GM18873 (cell line): ENCODE measurements around the gene MEF2D.

ENCODE experiments used
- ATAC-seq: cut with Tn5 transposase; IDR thresholded peaks from one replicate; pipeline ENCODE4 v1.9.1; 2021; ENCODE audit warnings: mild to moderate bottlenecking, moderate library complexity, moderate number of reproducible peaks; ENCODE audit not compliant: unreplicated experiment, low FRiP score

The MEF2D gene

GRCh38 chr1:156474966-156475365, 25.6 kb downstream of the MEF2D start:
- ATAC-seq = no peak

- no peak for ATAC-seq
These were observed 28.8 kb downstream of the MEF2D start for GRCh38 chr1:156471496-156472490.

GRCh38 chr1:156470473-156470872, 30.1 kb downstream of the MEF2D start:
- no peak for ATAC-seq

- ATAC-seq = no peak
These were observed 31.8 kb downstream of the MEF2D start for GRCh38 chr1:156468693-156469345.

DNA sequence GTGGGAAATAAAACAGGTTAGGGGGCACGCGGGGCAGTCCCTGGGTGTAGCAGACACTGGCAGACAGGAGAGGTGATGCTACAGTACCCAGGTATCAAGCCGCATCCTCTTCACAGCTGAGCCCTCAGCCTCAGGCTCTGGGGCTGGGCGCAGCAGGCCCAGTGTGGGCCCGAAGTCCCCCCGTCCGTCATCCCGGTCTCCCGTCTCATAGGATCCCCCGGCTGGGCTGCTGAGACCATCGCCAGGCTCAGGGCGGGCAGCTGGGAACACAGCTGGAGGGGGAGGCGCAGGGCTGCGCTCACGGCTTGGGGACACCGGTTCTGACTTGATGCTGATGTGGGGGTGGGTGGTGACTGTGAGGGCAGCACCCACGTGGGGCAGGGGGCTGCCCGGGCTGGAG, 32.7 kb downstream of the MEF2D start:
- ATAC-seq = no peak

- ATAC-seq = no peak
These were observed 33.2 kb downstream of the MEF2D start for GRCh38 chr1:156467385-156467784.

GRCh38 chr1:156465747-156466365, 34.7 kb downstream of the MEF2D start:
- no peak for ATAC-seq

- no peak for ATAC-seq
These were observed 35.6 kb downstream of the MEF2D start for GRCh38 chr1:156464825-156465452.

DNA sequence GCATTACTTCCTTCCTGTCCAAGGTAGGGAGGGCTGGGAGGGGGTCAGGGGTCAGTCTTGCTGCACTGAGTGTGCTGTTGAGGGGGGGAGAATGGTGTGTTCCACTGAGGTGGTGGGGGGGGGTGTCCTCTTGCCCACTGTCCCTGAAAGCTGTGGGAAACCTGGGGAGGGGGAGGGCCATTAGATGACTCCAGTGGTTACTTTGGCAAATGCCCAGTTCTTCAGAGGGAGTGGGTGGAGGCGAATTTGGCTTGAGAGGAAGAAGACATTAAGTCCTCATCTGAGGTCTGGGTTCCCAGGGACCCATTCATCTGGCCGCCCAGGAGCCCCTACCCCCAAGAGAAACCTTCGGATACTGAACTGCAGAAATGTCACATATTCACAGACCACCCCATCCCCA, 36.2 kb downstream of the MEF2D start:
- ATAC-seq = no peak

- ATAC-seq = no peak
These were observed 36.7 kb downstream of the MEF2D start for GRCh38 chr1:156463874-156464273.

DNA sequence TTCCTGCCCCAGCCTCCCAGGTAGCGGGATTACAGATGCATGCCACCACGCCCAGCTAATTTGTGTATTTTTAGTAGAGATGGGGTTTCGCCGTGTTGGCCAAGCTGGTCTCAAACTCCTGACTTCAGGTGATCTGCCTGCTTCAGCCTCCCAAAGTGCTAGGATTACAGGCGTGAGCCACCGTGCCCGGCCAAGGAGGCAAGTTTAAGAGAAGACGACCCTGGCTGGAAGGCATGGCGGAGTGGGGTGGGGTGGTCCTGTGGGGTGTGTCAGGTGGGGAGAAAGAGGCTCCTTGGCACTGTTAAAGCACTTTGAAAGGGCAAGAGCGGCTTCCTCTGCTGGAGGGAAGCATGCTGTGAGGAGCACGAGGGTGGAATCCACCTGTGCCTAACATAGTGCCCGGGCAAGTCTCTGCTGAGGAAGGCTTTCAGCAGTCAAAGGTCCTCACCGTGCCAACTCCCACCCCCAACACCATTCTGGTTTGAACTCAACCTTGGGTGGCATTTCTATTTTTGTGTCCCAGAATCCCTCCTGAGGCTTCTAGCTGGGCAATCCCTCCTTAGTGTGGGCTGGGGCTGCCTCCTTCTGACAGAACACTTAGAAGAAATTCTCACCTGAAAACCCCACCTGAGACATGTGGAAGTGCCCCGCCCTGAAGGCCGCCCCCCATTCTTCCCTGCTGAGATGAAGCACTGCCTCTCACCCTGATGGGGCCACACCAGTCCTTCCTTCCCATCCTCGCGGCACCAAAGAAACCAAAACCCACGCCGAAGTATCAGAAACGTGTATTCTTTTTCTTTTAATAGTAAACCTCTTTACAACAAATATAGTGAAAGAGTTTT, 37.4 kb downstream of the MEF2D start:
- ATAC-seq = no peak

DNA sequence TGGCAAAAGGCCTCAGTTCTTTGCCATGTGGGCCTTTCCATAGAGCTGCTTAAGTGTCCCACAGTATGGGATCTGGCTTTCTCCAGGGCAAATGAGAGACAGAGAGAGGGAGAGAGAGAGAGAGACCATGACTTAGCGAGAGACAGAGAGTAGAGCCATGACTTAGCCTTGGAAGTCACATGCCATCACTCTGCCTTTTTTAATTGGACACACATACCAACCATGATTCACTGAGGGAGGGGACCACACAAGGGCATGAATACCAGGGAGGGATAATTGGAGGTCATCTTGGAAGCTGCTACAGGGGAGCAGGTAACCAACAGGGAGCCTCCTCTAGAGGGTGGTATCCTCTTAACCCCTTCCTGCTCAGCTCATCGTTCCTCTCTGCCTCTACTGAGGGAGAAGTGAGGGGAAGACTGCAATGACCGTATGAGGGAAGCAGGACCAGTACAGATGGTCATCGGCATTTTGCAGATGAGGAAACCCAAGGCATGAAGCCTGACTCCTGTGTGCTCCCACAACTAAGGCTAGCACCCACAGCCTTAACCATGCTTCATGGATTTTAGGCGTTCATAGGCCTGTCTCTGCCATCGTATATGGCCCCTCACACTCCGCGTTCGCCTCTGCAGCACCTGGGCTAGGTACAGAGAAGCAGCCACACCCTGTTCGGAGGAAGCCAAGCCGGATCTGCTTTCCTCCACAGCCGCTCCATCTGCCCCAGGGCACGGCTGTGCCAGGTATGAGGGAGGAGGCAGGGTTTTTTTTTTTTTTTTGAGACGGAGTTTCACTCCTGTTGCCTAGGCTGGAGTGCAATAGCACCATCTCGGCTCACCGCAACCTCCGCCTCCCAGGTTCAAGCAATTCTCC, 38.6 kb downstream of the MEF2D start:
- no peak for ATAC-seq

DNA sequence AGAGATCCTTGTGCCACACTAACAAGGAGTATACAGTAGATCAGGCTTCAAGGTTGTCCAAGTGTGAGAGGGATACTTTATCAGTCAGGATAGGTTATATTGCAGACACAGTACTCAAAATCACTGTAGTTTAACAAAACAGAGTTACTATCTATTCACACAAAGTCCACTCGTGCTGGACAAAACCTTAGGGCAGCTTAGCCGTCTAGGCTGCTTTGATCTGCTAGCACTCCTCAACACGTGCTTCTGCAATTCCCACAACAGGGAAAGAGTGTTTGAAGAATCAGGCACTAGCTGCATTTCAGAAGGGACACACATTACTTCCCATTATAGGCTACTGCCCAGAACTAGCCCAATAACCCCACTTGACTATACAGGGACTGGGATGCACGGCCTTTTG, 39.5 kb downstream of the MEF2D start:
- ATAC-seq = no peak

- ATAC-seq = no peak
These were observed 40.0 kb downstream of the MEF2D start for GRCh38 chr1:156460525-156460924.

DNA sequence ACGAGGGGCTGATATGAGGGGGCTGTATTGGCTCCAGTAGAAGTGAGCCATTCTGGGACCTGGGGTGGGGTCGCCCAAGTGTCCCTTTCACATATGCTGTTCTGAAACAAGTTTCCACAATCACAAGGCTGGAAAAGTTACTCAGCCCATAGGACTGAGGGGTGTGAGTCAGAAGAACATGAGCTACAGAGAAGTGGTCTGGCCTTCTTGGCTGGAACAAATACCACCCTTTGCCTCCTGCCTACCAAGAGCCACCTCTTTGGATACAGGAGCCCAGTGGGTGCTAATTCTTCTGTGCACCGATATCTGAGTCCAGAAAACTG, 42.4 kb downstream of the MEF2D start:
- ATAC-seq = no peak

DNA sequence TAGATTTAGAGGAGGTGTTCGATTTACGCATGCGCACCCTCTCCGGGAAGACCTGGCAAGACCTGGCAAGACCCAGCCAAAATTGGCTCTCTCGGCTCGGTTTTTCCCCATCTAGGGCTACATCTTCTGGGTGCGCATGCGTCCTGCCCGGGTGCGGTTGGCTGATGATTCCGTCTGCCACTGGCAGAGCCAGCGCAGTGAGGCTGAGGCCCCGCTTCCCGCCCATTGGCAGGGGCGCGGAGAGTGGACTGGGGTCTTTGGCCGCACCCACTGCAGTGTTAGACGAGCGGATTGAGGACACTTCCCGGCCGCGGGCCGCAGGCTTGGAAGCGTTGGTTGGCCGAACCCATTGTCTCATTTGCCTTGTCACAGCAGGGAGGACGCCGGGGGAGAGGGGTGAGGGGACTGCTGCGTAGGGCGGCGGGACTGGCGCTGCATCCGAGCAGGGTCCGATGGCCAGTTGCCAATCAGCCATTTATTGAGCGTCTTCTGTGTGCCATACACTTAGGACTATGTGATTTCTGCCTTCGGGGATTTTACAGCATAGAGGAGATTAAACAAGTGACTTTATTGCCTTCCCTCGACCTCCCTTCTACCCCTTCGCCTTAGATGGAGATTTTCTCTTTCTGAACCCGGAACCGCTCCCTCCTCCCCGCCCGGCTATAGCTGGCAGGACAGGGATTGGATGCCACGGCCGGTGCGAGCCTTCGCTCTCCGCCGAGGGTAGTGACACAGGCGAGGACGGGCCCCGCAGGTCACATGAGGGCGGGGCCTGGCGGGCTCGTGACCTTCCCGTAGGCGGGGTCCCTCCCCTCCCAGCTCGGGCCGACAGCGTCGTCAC, 43.7 kb downstream of the MEF2D start:
- ATAC-seq = peak; percentile 71

- ATAC-seq = no peak
These were observed 45.2 kb downstream of the MEF2D start for GRCh38 chr1:156455362-156455761.

GRCh38 chr1:156452907-156453306, 47.7 kb downstream of the MEF2D start:
- no peak for ATAC-seq
